GM12891 (cell line): ENCODE results near the gene MRPL9.

ENCODE experiments used
- PAX5 ChIP-seq: IDR thresholded peaks from 2 replicates; pipeline ENCODE4 v1.6.1; 2011; ENCODE audit warnings: low read length, moderate library complexity, mild to moderate bottlenecking; ENCODE audit not compliant: insufficient read depth, severe bottlenecking
- POLR2A ChIP-seq: IDR thresholded peaks from 2 replicates; pipeline ENCODE4 v1.6.1; 2011; ENCODE audit warnings: low read depth, low read length, control low read depth
- POLR2AphosphoS5 ChIP-seq: IDR thresholded peaks from 2 replicates; pipeline ENCODE4 v1.6.1; 2011; ENCODE audit warnings: low read depth, low read length, control low read depth
- SPI1 ChIP-seq: IDR thresholded peaks from 2 replicates; pipeline ENCODE4 v1.6.1; 2011; ENCODE audit warnings: low read depth, low read length, control low read depth
- TAF1 ChIP-seq: IDR thresholded peaks from 2 replicates; pipeline ENCODE4 v1.6.1; 2011; ENCODE audit warnings: low read depth, low read length, control low read depth

GRCh38 chr1:151718011-151718431, 45.3 kb downstream of the MRPL9 start:
- TF ChIP-seq POLR2A, result no peak
- TF ChIP-seq POLR2AphosphoS5, result no peak
- no peak for TF ChIP-seq TAF1
- TF ChIP-seq PAX5, result no peak
- no peak for TF ChIP-seq SPI1
